ENCODE measurements around the gene BBS5.
"Not testable (repeated sequence)": the region's sequence is repeated elsewhere in the genome, so short reads cannot be mapped to it uniquely, and the experiment has no call there.

The BBS5 gene

DNA sequence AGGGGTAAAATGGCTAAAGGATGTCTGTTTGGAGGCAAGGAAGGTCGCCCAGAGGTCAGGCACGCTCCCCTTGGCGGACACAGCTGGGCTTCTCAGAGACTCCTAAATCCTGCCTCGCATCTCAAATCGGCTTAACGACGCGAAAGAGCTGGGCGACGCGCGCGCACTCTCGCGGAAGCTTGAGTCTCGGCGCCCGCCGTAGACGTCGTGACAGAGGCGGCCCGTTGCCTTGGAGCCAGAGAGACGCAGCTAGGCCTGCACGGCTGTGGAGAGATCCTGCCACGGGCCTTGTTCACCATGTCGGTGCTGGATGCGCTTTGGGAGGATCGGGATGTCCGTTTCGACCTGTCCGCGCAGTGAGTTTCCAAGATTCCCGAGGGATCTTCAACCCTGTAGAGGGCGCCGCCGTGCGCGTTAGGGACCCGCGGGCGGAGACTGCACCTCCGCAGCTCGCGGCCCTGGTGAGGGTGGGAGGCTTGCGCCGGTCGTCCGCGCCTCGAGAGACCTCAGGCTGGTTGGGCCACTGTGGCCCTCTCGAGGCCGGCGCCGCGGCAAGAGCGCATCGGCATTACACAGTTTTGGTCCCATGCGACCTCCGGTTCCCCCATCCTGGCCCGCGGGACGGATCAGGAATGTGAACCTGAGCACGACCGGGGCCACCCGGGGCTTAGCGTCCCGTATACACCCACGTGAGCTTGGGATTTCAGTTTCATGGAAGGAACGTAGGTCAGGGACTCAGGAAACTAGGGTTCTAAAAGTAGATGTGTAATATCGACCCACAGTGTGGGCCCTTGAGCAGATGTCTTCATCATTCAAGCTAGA lies at the start of gene BBS5:
BBS5 (plus strand) TSS at position 238 of the 822 bp plus-strand sequence; CDS start at position 298, 60 bp downstream.
- in situ Hi-C loops (cut with HindIII; ENCODE audit: low sequenced_read_pairs), result no loop called here

DNA sequence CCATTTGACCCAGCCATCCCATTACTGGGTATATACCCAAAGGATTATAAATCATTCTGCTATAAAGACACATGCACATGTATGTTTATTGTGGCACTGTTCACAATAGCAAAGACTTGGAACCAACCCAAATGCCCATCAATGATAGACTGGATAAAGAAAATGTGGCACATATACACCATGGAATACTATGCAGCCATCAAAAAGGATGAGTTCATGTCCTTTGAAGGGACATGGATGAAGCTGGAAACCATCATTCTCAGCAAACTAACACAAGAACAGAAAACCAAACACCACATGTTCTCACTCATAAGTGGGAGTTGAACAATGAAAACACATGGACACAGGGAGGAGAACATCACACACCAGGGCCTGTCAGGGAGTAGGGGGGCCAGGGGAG lies 47.5 kb upstream of the BBS5 start:
- in situ Hi-C loops (cut with HindIII; ENCODE audit: low sequenced_read_pairs), result not testable (repeated sequence)

DNA sequence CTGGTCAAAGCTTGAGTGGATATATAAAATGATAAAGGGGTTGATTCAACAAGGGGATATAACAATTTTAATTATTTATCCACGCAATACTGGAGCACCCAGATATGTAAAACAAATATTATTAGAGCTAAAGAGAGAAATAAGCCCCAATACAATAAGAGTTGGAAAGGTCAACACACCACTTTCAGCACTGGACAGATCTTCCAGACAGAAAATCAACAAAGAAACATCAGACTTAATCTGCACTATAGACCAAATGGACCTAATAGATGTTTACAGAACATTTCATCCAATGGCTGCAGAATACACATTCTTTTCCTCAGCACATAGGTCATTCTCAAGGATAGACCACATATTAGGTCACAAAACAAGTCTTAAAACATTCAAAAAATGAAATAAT lies 45.1 kb upstream of the BBS5 start:
- in situ Hi-C loops (cut with HindIII; ENCODE audit: low sequenced_read_pairs), result not testable (repeated sequence)

DNA sequence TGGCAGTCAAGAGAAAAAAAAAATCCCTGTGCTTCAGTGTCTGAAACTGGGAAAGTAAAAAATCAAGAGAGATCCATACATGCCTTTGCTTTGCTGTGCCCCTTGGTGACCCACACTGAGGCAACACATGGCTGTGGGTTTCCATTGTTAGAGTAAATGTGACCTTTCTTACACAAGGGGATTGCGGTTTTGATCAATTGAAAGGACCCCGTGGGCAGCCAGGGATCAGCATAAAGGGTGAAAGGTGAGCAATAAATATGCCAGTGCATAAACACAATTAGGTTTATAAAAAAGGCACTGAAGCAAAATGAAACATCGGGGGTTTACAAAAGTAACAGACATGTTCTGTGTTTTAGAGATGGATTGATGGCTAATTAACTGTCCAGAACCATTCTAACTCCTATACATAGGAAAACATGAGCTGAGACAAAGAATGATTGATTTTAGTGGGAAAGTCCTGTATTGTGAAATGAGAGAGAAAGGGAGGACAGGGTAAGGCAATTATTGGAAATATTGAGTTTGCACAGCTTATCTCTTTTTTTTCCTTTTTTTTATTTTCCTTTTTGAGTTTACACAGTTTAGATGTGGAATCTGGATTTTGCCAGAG lies 40.7 kb upstream of the BBS5 start:
- in situ Hi-C loops (cut with HindIII; ENCODE audit: low sequenced_read_pairs), result no loop called here

DNA sequence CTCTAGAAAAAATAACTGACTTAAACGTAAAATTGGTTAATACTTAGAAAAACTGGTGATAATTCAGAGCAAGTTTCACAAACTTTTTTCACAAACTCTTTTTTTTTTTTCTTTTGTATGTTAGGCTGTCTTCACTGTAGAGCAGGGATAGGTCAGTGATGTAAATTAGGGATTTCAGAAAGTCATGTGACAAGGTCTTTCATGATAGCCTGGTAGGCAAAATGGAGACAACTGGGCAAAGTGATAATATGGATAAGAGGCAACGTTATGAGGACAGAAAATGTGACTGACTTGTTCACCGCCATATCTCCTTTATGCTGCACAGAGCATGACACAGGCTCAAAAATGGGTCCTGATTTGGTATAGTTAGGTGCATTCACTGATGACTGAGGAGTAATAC lies 39.4 kb upstream of the BBS5 start:
- in situ Hi-C loops (cut with HindIII; ENCODE audit: low sequenced_read_pairs), result no loop called here

DNA sequence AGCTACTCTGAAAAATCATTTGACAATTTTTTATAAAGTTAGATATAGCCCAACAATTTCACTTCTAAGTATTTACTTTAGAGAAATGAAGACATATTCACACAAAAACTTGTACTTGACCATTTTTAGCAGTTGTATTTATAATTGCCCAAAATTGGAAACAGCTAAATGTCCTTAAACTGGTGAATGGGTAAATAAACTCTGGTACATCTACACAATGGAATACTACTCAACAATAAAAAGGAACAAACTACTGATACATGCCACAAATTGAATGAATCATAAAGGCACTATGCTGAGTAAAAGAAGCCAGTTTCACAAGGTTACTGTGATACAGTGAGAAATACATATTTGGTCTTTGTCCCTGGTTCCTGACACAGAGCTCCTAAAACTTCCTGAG lies 32.8 kb upstream of the BBS5 start:
- in situ Hi-C loops (cut with HindIII; ENCODE audit: low sequenced_read_pairs), result no loop called here

DNA sequence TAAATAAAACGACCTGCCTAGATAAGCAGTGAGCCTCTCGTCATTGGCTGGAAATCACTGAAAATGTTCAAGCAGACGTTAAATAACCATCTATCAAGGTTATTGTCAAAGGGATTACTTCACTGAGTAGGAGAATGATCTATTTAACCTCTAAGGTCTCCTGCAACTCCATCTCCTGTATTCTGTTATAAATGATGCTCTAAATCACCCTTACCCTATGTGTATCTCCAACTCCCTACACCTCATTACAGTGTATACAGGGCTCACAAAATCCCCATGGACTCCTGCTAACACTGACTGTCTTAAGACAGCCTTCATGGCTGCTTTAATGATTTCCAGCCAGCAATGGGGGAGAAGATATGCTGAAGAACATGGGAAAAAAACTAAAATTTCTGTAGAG lies 31.0 kb upstream of the BBS5 start:
- in situ Hi-C loops (cut with HindIII; ENCODE audit: low sequenced_read_pairs), result no loop called here

DNA sequence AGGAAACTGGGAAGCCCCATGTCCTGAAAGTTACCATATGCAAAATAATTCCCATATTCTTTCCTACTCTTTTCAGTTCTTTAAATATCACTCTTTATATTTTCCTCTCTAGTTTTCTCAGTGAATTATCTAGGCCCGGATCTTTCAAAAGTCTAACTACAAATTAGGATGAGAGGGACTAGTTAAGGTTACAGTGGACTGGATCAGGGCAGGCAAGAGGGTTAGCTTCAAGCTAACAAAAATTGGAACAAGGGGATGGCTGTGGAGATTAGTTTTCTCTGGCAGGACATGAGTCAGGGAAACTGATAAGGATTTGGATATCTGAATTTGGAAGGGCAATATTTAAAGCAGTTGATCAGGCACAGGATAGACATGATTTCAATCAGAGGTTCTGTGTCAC lies 30.4 kb upstream of the BBS5 start:
- in situ Hi-C loops (cut with HindIII; ENCODE audit: low sequenced_read_pairs), result no loop called here

DNA sequence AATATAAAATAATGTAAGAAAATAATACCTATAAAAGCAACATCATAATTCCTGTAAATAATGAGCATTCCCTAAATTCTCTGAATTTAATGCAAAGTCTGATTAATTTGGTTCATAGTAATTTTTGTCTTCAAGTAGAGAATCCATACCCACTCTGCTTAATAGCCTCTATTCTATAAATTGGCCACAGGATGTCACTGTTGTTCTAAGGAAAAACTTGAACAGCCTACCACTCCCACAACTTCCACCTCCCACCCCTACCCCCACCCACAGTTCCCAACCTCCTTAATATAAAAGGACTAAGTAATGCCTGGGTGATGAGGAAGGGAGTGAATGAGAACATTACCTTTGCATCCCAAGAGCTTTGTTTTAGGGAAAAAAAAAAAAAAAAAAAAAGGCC lies 27.2 kb upstream of the BBS5 start:
- in situ Hi-C loops (cut with HindIII; ENCODE audit: low sequenced_read_pairs), result no loop called here

DNA sequence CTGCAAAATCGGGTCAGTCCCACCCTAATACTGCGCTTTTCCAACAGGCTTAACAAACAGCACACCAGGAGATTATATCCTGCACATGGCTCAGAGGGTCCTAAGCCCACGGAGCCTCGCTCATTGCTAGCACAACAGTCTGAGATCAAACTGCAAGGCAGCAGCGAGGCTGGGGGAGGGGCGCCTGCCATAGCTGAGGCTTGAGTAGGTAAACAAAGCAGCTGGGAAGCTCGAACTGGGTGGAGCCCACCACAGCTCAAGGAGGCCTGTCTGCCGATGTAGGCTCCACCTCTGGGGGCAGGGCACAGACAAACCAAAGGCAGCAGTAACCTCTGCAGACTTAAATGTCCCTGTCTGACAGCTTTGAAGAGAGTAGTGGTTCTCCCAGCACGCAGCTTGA lies 26.2 kb upstream of the BBS5 start:
- in situ Hi-C loops (cut with HindIII; ENCODE audit: low sequenced_read_pairs), result not testable (repeated sequence)

DNA sequence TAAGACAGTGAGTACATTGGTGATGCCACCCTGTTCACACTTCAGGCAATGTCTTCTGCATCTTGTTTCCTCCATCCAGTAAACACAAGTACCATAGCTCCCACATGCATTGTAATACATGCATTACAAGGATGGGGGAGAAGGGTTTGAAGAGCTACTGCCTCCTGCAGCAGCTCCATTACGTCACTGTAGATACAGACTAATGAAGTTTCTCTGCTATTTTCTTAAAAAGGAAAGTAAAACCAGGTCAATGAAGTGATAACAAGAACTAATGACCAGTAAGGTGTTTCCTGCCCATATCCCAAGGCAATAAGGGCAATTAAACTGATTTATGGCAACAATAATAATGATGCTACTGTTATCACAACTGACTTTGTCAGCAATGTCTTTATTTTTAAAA lies 18.2 kb upstream of the BBS5 start:
- in situ Hi-C loops (cut with HindIII; ENCODE audit: low sequenced_read_pairs), result no loop called here

DNA sequence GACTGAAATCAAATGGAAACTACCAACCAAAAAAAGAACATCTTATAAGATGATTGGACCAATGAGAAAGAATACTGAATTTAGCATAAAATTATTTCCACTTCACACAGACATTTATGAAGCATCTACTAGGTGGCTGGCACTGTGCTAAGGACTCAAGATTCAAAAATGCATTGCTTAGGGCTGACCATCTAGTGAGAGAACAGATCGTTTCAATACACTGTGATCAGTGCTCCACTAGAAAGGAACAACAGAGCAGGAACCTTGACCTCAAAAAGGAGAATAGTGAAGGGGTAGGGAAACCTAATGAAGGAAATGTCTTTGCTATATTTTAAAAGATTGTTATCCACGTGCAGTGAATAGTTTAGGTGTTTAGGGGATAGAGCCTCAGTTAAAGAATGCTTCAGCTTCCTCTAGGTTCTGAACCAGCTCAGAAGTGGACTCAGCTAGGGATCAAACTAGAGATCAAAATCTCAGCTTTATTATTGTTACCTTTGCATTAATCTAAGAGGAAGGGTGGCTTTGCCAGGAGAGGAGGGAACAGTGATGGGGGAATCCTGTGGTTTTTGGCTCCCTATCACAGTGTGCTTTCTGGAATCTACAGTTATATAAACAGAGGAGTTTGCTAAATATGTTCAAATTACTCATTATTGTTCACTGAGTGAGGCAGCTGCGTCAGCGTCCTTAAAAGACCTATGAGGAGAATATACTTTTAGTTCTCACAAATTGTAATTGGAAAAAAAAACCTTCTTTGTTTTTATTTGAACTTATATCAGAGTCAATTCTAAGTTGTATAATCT lies 16.2 kb upstream of the BBS5 start:
- in situ Hi-C loops (cut with HindIII; ENCODE audit: low sequenced_read_pairs), result no loop called here

DNA sequence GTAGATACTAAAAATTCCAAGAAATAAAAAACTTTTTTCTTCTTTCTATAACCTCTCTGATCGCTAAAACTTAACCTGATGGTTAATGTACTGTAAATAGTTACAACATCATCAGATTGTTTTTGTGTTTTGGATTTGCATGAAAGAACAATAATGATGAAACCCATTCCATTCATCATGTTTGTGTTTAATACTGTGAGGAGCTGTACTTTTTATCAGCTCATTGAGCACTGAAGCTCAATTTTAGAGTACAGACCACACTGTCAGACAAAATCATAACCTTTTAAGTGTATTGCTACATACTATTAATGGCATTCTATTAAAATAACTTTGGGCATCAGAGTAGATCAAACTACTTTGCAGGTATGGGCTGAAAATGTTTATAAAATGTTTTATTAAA lies 14.8 kb upstream of the BBS5 start:
- in situ Hi-C loops (cut with HindIII; ENCODE audit: low sequenced_read_pairs), result no loop called here

DNA sequence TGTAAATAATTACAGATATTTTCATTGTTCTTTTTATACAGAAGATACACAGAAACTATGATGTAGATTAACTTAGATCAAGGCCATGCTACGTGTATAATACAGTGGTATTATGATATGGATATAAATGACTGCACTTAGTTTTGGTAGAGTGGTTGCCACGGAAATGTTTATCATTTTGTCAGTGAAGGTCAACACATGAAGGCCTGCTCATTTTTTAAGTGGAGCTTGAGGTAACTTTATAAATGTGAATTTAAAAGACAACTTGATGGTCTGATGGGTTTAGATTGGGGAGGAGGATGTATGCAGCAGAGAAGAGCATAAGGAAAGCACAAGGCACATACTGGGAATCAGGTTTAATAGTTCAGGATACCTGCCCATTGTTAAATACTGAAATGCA lies 14.4 kb upstream of the BBS5 start:
- in situ Hi-C loops (cut with HindIII; ENCODE audit: low sequenced_read_pairs), result no loop called here

DNA sequence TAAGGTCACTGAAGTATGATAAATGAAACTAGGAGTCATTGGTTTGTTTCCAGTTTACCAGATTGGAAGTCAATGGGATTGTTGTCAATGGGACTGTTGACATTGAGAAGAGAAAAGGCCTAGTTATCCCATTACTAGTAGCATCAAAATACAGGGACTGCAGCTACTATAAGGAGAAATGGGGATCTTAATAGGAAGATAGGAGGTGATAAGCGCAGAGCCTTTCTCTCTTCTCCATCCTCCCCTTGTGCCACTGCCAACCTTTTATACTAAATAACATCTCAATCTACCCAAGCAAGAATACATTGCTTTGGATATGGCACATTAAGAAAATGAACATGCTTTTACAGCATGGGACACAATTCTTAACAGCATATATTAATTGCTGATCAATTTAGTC lies 10.5 kb upstream of the BBS5 start:
- in situ Hi-C loops (cut with HindIII; ENCODE audit: low sequenced_read_pairs), result no loop called here

DNA sequence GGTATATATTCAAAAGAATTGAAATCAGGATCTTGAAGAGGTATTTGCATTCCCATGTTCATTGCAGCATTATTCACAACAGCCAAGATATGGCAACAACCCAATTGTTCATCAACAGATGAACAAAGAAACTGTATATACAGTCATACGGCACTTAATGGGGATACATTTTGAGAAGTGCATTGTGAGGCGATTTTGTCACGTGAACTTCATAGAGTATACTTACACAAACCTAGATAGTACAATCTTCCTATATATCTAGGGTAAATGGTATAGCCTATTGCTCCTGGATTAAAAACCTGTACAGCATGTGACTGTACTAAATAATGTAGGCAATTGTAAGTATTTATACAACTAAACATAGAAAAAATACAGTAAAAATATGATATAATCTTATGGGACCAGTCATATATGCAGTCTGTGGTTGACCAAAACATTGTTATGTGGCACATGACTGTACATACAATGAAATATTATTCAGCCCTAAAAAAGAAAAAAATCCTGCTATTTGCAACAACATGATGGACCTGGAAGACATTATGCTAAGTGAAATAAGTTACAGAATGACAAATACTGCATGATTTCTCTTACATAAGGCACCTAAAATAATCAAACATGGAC lies 9.2 kb upstream of the BBS5 start:
- in situ Hi-C loops (cut with HindIII; ENCODE audit: low sequenced_read_pairs), result no loop called here

DNA sequence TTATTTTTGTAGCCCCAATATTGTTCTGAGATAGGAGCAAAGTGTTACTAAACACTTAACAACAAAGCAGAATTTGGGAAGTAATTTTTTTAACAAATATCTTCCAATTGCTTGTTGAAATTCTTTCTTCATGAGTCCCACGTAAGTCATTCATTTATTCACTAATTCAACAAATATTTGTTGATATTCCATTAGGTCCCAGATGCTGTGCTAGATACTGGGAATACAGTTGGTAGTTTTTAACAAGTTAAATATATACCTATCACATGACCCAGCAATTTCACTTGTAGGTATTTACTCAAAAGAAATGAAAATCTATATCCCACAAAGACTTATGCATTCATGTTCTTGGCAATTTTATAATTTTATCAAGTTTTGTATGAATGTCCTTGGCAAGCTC lies 7.0 kb upstream of the BBS5 start:
- in situ Hi-C loops (cut with HindIII; ENCODE audit: low sequenced_read_pairs), result no loop called here

DNA sequence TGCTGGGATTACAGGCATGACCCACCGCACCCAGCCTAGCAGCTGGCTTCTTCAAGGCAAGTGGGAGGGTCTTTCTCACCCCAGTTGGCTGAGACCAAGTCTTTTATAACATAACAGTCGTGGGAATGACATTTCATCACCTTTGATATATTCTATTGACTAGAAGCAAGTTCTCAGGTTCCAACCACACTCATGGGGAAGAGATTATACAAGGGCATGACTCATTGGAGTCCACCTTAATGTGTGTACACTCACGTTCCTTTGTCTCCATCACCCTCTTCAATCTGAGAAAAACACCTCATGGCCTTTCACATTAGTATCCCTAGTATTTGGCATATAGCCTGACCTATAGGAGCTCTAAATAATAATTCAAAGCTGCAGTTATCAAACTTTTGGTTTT lies 2.8 kb upstream of the BBS5 start:
- in situ Hi-C loops (cut with HindIII; ENCODE audit: low sequenced_read_pairs), result no loop called here

DNA sequence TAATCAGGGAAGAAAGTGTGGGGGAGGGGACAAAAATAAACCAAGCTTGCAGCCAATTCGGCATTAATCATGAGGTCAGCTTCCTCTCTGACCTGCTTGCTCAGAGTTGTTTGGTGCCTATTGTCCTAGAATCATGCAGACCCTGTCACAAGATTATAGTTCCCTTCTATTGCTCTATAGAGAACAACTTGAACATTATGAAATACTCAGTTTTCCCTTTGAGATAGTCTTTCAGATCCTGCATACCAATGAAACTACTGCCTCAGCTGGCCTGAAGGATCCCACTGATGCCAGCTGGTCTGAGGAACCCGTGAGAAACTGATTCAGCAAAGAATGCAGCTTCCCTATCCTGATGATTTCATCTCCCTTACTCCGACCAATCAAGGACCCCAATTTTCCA lies 955 bp upstream of the BBS5 start:
- in situ Hi-C loops (cut with HindIII; ENCODE audit: low sequenced_read_pairs), result no loop called here

DNA sequence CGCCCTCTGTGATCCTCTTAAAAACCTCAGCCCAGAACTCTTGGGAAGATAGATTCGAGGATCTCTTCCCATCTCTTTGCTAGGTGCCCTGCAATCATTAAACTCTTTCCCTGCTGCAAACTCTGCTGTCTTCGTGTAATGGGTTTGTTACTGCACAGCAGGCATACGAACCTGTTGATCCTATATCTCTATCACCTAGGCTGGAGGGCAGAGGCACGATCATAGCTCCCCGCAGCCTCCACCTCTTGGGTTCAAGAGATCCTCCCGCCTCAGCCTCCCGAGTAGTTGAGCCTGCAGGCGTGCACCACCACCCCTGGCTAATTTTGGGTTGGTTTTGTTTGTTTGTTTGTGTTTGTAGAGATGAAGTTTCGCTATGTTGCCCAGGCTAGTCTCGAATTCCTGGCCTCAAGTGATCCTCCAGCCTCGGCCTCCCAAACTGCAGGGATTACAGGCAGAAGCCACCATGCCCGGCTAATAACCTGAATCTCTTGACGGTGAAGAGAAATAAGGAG lies 493 bp upstream of the BBS5 start:
- in situ Hi-C loops (cut with HindIII; ENCODE audit: low sequenced_read_pairs), result no loop called here

DNA sequence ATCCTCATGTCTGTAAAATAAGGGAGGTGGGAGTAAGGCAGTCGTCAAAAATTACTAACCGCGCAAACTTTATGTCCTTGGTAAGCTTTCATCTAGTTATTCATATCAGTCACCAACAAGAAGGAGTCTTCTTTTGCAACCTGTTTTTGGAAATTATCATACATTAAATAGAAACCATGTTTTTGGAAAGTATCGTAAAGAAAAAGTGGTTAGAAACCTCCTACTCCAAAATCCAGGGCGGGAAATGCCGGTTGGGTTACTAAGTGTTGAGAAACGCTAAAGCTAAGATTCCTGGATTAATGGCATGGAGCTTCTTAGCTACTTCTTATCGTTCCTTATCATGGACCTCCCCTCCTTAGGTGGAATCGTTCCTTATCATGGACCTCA lies 778 bp downstream of the BBS5 start:
- in situ Hi-C loops (cut with HindIII; ENCODE audit: low sequenced_read_pairs), result no loop called here

Measured in DLD1 (cell line).